ENCODE results near the gene CAPRIN1. TPM values are rescaled to one million over a fixed set of nuclear protein-coding genes. Genes with fewer than 3 reads are reported as not detected.

Gene CAPRIN1
- total and polyA plus RNA-seq, 2 of the 8 experiments (the other 6 are each of a cell fraction or from before 2014, with no cell fraction given) = 221 to 317 TPM

DNA sequence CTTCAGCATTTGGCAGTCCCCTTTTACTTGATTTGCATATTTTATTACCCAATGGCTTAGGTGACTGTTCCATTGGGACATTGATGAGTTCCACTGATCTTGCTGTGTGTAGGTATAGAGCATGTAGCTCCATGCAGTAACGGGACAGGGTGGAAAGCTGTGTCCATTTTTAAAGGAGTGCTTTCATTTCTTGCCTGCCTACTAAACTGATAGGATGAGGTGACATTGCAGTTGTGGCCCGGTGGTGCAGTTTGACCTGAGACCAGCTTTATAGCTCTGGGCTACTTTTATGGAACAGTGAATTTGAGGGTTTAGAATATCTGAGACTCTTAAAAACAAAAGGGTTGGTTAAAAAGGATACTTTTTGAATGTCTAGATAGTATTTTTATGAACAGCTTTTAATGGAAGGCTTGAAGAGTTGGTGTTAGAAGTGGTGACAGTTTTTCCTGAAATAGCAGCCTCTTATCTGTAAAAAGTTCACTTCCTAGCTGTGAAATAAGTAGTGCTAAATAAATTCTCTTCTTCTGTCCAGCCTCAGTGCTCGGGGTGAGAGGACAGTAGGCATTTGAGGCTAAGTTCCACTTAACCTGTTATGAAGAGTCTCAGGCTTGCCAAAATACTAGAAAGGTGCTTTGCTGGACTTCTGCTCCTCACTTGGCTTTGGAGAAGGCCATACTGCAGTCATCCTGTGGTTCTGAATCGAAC lies 80.9 kb downstream of the CAPRIN1 start:
- Histone ChIP-seq H3K9me3 (ENCODE audit: insufficient read depth in 2 of 2, low read depth in 1 of 2, low read length in 1 of 2) (no peaks in the 10 kb centered on the region), H3K4me1 (replicated peaks in 1 of 4; ENCODE audit: control insufficient read depth in 3 of 4, insufficient read depth in 4 of 4, low read length in 3 of 4) (no peaks in the 10 kb centered on the region), H3K79me2 (ENCODE audit: control insufficient read depth in 1 of 2, insufficient read depth in 2 of 2, low read length in 2 of 2) (no peaks in the 10 kb centered on the region), H3K9ac (replicated peaks in 1 of 4; ENCODE audit: extremely low read depth in 1 of 4, low read depth in 3 of 4, low read length in 3 of 4) (no peak overlapping the region), H3K23ac (ENCODE audit: insufficient read length) (no peak overlapping the region), H4K91ac (replicated peaks; ENCODE audit: insufficient read length, low read length) (no peak overlapping the region), H3K14ac (ENCODE audit: insufficient read length) (no peak overlapping the region), H3K27ac (ENCODE audit: low read depth, low read length) (no peak overlapping the region), H3K23me2 (ENCODE audit: low read depth, low read length) (no peaks in the 10 kb centered on the region), H3K79me1 (ENCODE audit: low read depth, low read length) (no peaks in the 10 kb centered on the region), H2BK15ac (ENCODE audit: low read length) (no peak overlapping the region), H2AK5ac (ENCODE audit: low read depth, low read length) (no peak overlapping the region), H3K4me2 (ENCODE audit: insufficient read depth in 1 of 2, low read depth in 2 of 2, low read length in 2 of 2) (no peak overlapping the region), H4K5ac (ENCODE audit: insufficient read length, low read depth, low read length) (no peak overlapping the region), H2BK120ac (replicated peaks; ENCODE audit: low read depth, low read length) (no peak overlapping the region), H4K20me1 (replicated peaks in 1 of 2; ENCODE audit: control insufficient read depth in 1 of 2, insufficient read depth in 2 of 2, low read length in 2 of 2) (peaks cover 3 to 7% of the 10 kb centered on the region in 2 experiments), H2BK20ac (ENCODE audit: low read length) (no peak overlapping the region), H2BK12ac (ENCODE audit: low read depth, low read length) (no peak overlapping the region), H3K4ac (replicated peaks; ENCODE audit: insufficient read length, low read depth, low read length) (no peak overlapping the region), H3K27me3 (replicated peaks in 1 of 4; ENCODE audit: control insufficient read depth in 3 of 4, extremely low read depth in 1 of 4, insufficient read depth in 3 of 4, low read length in 3 of 4) (no peaks in the 10 kb centered on the region), H3K56ac (replicated peaks; ENCODE audit: insufficient read length, low read depth, low read length) (no peak overlapping the region), H4K8ac (ENCODE audit: extremely low read depth, insufficient read depth, low read length) (no peak overlapping the region), H3K18ac (ENCODE audit: extremely low read depth, low read length) (no peak overlapping the region), H3K36me3 (ENCODE audit: control insufficient read depth in 2 of 4, insufficient read depth in 4 of 4, low read length in 3 of 4) (peaks cover 15 to 66% (median 50%) of the 10 kb centered on the region in 4 experiments), H2AFZ (ENCODE audit: low read length) (no peak overlapping the region), H3K4me3 (ENCODE audit: extremely low read depth in 1 of 4, insufficient read depth in 2 of 4, low read depth in 3 of 4, low read length in 4 of 4) (no peak overlapping the region), H2BK5ac (ENCODE audit: low read depth, low read length) (no peak overlapping the region)
- ChIA-PET CTCF (ENCODE audit: partially characterized antibody) (interaction anchor here (0.9 to 1.6 kb wide), 2 partner anchors 9 to 10 kb away, joined by 3 to 5 read pairs; no protein-coding TSS in a partner anchor), POLR2A (ENCODE audit: partially characterized antibody) (interaction anchor here (1.0 to 4.0 kb wide), 4 partner anchors 9 to 55 kb away, joined by 3 to 23 read pairs (median 4); no protein-coding TSS in a partner anchor)
- FAIRE-seq = no peak
- TF ChIP-seq ASH2L (IDR thresholded peaks at IDR 0.05; ENCODE audit: low read length) (no peak), YY1 (IDR thresholded peaks at IDR 0.05; ENCODE audit: low read depth, low read length) (no peak), SP2 (IDR thresholded peaks at IDR 0.05; ENCODE audit: low read length) (no peak)
- no peak for DNase-seq (ENCODE audit: low read depth in 1 of 2, low spot score in 2 of 2)
- WGBS, 2 experiments (ENCODE audit: extremely low coverage in 1 of 2, insufficient coverage in 1 of 2, insufficient read length in 1 of 2, insufficient replicate concordance in 2 of 2, low coverage in 1 of 2, low lambda C conversion rate in 2 of 2, missing lambda C conversion rate in 1 of 2) = 90% methylated on average over 4 of the region's 4 CpGs; no CpG with 5 or more reads in 1 of the 2 experiments
